Ascending aorta (tissue), 2 donors: ENCODE results near the gene LTK. TPM values are rescaled to one million over a fixed set of nuclear protein-coding genes. Genes with fewer than 3 reads are reported as not detected.

ENCODE experiments used
- DNase-seq, 2 donors: peaks; one replicate each; pipeline ENCODE4 v3.0.0-alpha.2; 2019; ENCODE audit warnings: low spot score in 2 of 2
- H3K27ac ChIP-seq, 2 donors: fragments of 200-600 bp; sonication (generic); one replicate each; pipeline ENCODE4 v1.5.1; 2016 to 2017; ENCODE audit warnings: mild to moderate bottlenecking in 1 of 2
- H3K27me3 ChIP-seq: fragments of 200-600 bp; sonication (generic); one replicate; pipeline ENCODE4 v1.5.1; 2017
- H3K36me3 ChIP-seq, 2 donors: fragments of 200-600 bp; sonication (generic); one replicate each; pipeline ENCODE4 v1.5.1; 2016
- H3K4me1 ChIP-seq, 2 donors: fragments of 200-600 bp; sonication (generic); one replicate each; pipeline ENCODE4 v1.5.1; 2016 to 2017; ENCODE audit warnings: mild to moderate bottlenecking in 1 of 2
- H3K4me3 ChIP-seq, 2 donors: fragments of 200-600 bp; sonication (generic); one replicate each; pipeline ENCODE4 v1.5.1; 2016 to 2017; ENCODE audit warnings: mild to moderate bottlenecking in 1 of 2
- H3K9me3 ChIP-seq, 2 donors: fragments of 200-600 bp; sonication (generic); one replicate each; pipeline ENCODE4 v1.5.1; 2016
- CTCF ChIP-seq, 3 experiments: fragments of 200-600 bp in 2 of 3; fragments of 450-650 bp in 1 of 3; sonication (generic) in 2 of 3; IDR thresholded peaks; one replicate each; pipeline ENCODE4 v1.5.1; 2016 to 2019; ENCODE audit warnings: antibody characterized with exemption in 3 of 3, mild to moderate bottlenecking in 1 of 3, moderate library complexity in 1 of 3
- intact Hi-C: fragments of 100-400 bp; cut with DNase I; formaldehyde crosslinking; loops from one replicate; pipeline ENCODE4 v1.15.1; 2023
- total RNA-seq: library from RNA; depleted of rRNA; stranded (reverse); fragments of >200 nt; gene quantifications from one replicate; pipeline ENCODE4 v1.1.0, GENCODE V29; 2016

LTK gene
- total RNA-seq, 1 donor from 2014 or later = not detected

GRCh38 chr15:41484937-41485625, 28.5 kb downstream of the LTK start:
- Histone ChIP-seq H3K36me3 (peaks cover 15 to 20% of the 10 kb centered on the region in 2 donors), H3K9me3 (no peaks in the 10 kb centered on the region), H3K27ac (no peak overlapping the region), H3K27me3 (no peaks in the 10 kb centered on the region), H3K4me3 (no peak overlapping the region), H3K4me1 (no peaks in the 10 kb centered on the region)
- intact Hi-C loops = no loop called here
- no peak for TF ChIP-seq CTCF (IDR thresholded peaks at IDR 0.05)
- DNase-seq = no peak

- intact Hi-C loops = no loop called here
- no peaks in the 10 kb centered on the region for H3K9me3 ChIP-seq
- H3K27me3 ChIP-seq = no peaks in the 10 kb centered on the region
- no peak for TF ChIP-seq CTCF (IDR thresholded peaks at IDR 0.05)
- H3K36me3 ChIP-seq = peaks cover 30 to 36% of the 10 kb centered on the region in 2 donors
- no peak overlapping the region for H3K4me3 ChIP-seq
- no peak for DNase-seq
- no peaks in the 10 kb centered on the region for H3K4me1 ChIP-seq
- H3K27ac ChIP-seq = no peak overlapping the region
These were observed 30.1 kb downstream of the LTK start for GRCh38 chr15:41483519-41483918.

GRCh38 chr15:41483115-41483514, 30.5 kb downstream of the LTK start:
- no peaks in the 10 kb centered on the region for H3K4me1 ChIP-seq

GRCh38 chr15:41482110-41482877, 31.3 kb downstream of the LTK start:
- TF ChIP-seq CTCF (IDR thresholded peaks at IDR 0.05) = no peak
- H3K36me3 ChIP-seq = peaks cover 42 to 48% of the 10 kb centered on the region in 2 donors
- no peaks in the 10 kb centered on the region for H3K4me1 ChIP-seq
- no peak for DNase-seq
- H3K27ac ChIP-seq = no peak overlapping the region
- no peak overlapping the region for H3K4me3 ChIP-seq
- no peaks in the 10 kb centered on the region for H3K9me3 ChIP-seq
- no peaks in the 10 kb centered on the region for H3K27me3 ChIP-seq
- intact Hi-C loops = no loop called here

More at GRCh38 chr15:41483115-41483514, 30.5 kb downstream of the LTK start:
- Histone ChIP-seq H3K9me3 (no peaks in the 10 kb centered on the region), H3K27me3 (no peaks in the 10 kb centered on the region), H3K4me3 (no peak overlapping the region), H3K27ac (no peak overlapping the region), H3K36me3 (peaks cover 34 to 40% of the 10 kb centered on the region in 2 donors)
- no peak for DNase-seq
- intact Hi-C loops = no loop called here
- no peak for TF ChIP-seq CTCF (IDR thresholded peaks at IDR 0.05)

- peaks cover 59 to 65% of the 10 kb centered on the region in 2 donors for H3K36me3 ChIP-seq
- no peaks in the 10 kb centered on the region for H3K4me1 ChIP-seq
- intact Hi-C loops = no loop called here
- no peaks in the 10 kb centered on the region for H3K9me3 ChIP-seq
- H3K4me3 ChIP-seq = no peak overlapping the region
- no peak overlapping the region for H3K27ac ChIP-seq
- DNase-seq = no peak
- no peak for TF ChIP-seq CTCF (IDR thresholded peaks at IDR 0.05)
- no peaks in the 10 kb centered on the region for H3K27me3 ChIP-seq
These were observed 33.1 kb downstream of the LTK start for GRCh38 chr15:41480396-41481140.
